ENCODE data around the gene ASB11.

Gene ASB11

GRCh38 chrX:15315509-15315908, at the start of gene ASB11:
Gene ASB11, minus strand, starts transcription at chrX:15315640. Its CDS starts 35 bp downstream, at chrX:15315605.
- DNase-seq (ENCODE audit: low read depth): no peak

- DNase-seq (ENCODE audit: low read depth): no peak
These were observed 44.3 kb upstream of the ASB11 start for GRCh38 chrX:15359701-15360100.

GRCh38 chrX:15358533-15358932, 43.1 kb upstream of the ASB11 start:
- DNase-seq (ENCODE audit: low read depth): no peak

- no peak for DNase-seq (ENCODE audit: low read depth)
These were observed 41.0 kb upstream of the ASB11 start for GRCh38 chrX:15356444-15356843.

GRCh38 chrX:15350329-15350996, 35.0 kb upstream of the ASB11 start:
- no peak for DNase-seq (ENCODE audit: low read depth)

- DNase-seq (ENCODE audit: low read depth): no peak
These were observed 33.6 kb upstream of the ASB11 start for GRCh38 chrX:15349046-15349445.

- no peak for DNase-seq (ENCODE audit: low read depth)
These were observed 30.5 kb upstream of the ASB11 start for GRCh38 chrX:15345976-15346375.

- DNase-seq (ENCODE audit: low read depth): no peak
These were observed 28.7 kb upstream of the ASB11 start for GRCh38 chrX:15344106-15344505.

GRCh38 chrX:15343075-15343476, 27.6 kb upstream of the ASB11 start:
- DNase-seq (ENCODE audit: low read depth): no peak

GRCh38 chrX:15340867-15341266, 25.4 kb upstream of the ASB11 start:
- DNase-seq (ENCODE audit: low read depth): no peak

- no peak for DNase-seq (ENCODE audit: low read depth)
These were observed 20.6 kb upstream of the ASB11 start for GRCh38 chrX:15336023-15336413.

- DNase-seq (ENCODE audit: low read depth): peak; percentile 79
These were observed 19.9 kb upstream of the ASB11 start, which contains the start of gene PIGA for GRCh38 chrX:15335135-15336022. Gene PIGA, minus strand, starts transcription at chrX:15335523. Its CDS starts 3,593 bp downstream, at chrX:15331930.

- DNase-seq (ENCODE audit: low read depth): no peak
These were observed 19.1 kb upstream of the ASB11 start for GRCh38 chrX:15334561-15334960.

GRCh38 chrX:15328821-15329220, 13.4 kb upstream of the ASB11 start:
- DNase-seq (ENCODE audit: low read depth): no peak

GRCh38 chrX:15328131-15328530, 12.7 kb upstream of the ASB11 start:
- no peak for DNase-seq (ENCODE audit: low read depth)

GRCh38 chrX:15322472-15322871, 7.0 kb upstream of the ASB11 start:
- no peak for DNase-seq (ENCODE audit: low read depth)

GRCh38 chrX:15322072-15322471, 6.6 kb upstream of the ASB11 start:
- no peak for DNase-seq (ENCODE audit: low read depth)

GRCh38 chrX:15321447-15321846, 6.0 kb upstream of the ASB11 start:
- no peak for DNase-seq (ENCODE audit: low read depth)

- no peak for DNase-seq (ENCODE audit: low read depth)
These were observed 4.9 kb upstream of the ASB11 start for GRCh38 chrX:15320297-15320696.

- DNase-seq (ENCODE audit: low read depth): no peak
These were observed 3.6 kb upstream of the ASB11 start for GRCh38 chrX:15319075-15319474.

GRCh38 chrX:15314472-15314871, 968 bp downstream of the ASB11 start:
- DNase-seq (ENCODE audit: low read depth): no peak

GRCh38 chrX:15311119-15311518, 4.3 kb downstream of the ASB11 start:
- no peak for DNase-seq (ENCODE audit: low read depth)

GRCh38 chrX:15310117-15310516, 5.3 kb downstream of the ASB11 start:
- DNase-seq (ENCODE audit: low read depth): no peak
